Astrocyte (in vitro differentiated cells and primary cell): ENCODE results near the gene PLA2G4F. TPM values are rescaled to one million over a fixed set of nuclear protein-coding genes. Genes with fewer than 3 reads are reported as not detected.

ENCODE experiments used
- DNase-seq: peaks from one replicate; pipeline ENCODE4 v3.0.0-alpha.2; 2010; ENCODE audit warnings: low read depth
- FAIRE-seq: peaks from 2 replicates; lab custom pipeline; 2011; peaks lifted over from hg19 to GRCh38; lab: Jason Lieb, UNC
- H2AFZ ChIP-seq: 2 replicates; pipeline ENCODE4 v1.6.0; 2012; ENCODE audit warnings: low read depth, low read length, inconsistent platforms
- H3K27ac ChIP-seq: 2 replicates; pipeline ENCODE4 v1.5.1; 2011; ENCODE audit warnings: low read depth, low read length, inconsistent platforms
- H3K27me3 ChIP-seq: 2 replicates; pipeline ENCODE4 v1.6.0; 2011; ENCODE audit warnings: low read length, inconsistent platforms; ENCODE audit not compliant: insufficient read depth
- H3K36me3 ChIP-seq: 2 replicates; pipeline ENCODE4 v1.5.1; 2011; ENCODE audit warnings: low read length, inconsistent platforms; ENCODE audit not compliant: insufficient read depth
- H3K4me1 ChIP-seq: 2 replicates; pipeline ENCODE4 v1.5.1; 2011; ENCODE audit warnings: low read length, inconsistent platforms; ENCODE audit not compliant: insufficient read depth
- H3K4me2 ChIP-seq: 2 replicates; pipeline ENCODE4 v1.6.0; 2012; ENCODE audit warnings: low read length, inconsistent platforms
- H3K4me3 ChIP-seq: 2 replicates; pipeline ENCODE4 v1.5.1; 2011; ENCODE audit warnings: low read depth, mild to moderate bottlenecking, low read length, inconsistent platforms; ENCODE audit not compliant: insufficient read depth
- H3K79me2 ChIP-seq: 2 replicates; pipeline ENCODE4 v1.6.0; 2012; ENCODE audit warnings: mild to moderate bottlenecking, low read length, inconsistent platforms; ENCODE audit not compliant: insufficient read depth
- H3K9ac ChIP-seq: 2 replicates; pipeline ENCODE4 v1.6.0; 2012; ENCODE audit warnings: mild to moderate bottlenecking, low read length, inconsistent platforms
- H3K9me3 ChIP-seq: 2 replicates; pipeline ENCODE4 v1.5.1; 2012; ENCODE audit warnings: low read depth, mild to moderate bottlenecking, low read length, inconsistent platforms; ENCODE audit not compliant: insufficient read depth
- H4K20me1 ChIP-seq: 2 replicates; pipeline ENCODE4 v1.6.0; 2012; ENCODE audit warnings: low read length, inconsistent platforms; ENCODE audit not compliant: insufficient read depth
- H3K27ac Mint-ChIP-seq: one replicate; pipeline ENCODE4 v1.8.0; 2021; ENCODE audit warnings: mild to moderate bottlenecking, mixed read lengths; ENCODE audit not compliant: unreplicated experiment
- H3K27me3 Mint-ChIP-seq: one replicate; pipeline ENCODE4 v1.8.0; 2021; ENCODE audit warnings: low read depth, mixed read lengths; ENCODE audit not compliant: unreplicated experiment
- H3K36me3 Mint-ChIP-seq: one replicate; pipeline ENCODE4 v1.8.0; 2021; ENCODE audit warnings: low read depth, mixed read lengths; ENCODE audit not compliant: unreplicated experiment
- H3K4me1 Mint-ChIP-seq: one replicate; pipeline ENCODE4 v1.8.0; 2021; ENCODE audit warnings: low read depth, mixed read lengths; ENCODE audit not compliant: unreplicated experiment
- H3K4me3 Mint-ChIP-seq: one replicate; pipeline ENCODE4 v1.8.0; 2021; ENCODE audit warnings: mild to moderate bottlenecking, moderate library complexity, mixed read lengths; ENCODE audit not compliant: unreplicated experiment
- H3K9me3 Mint-ChIP-seq: one replicate; pipeline ENCODE4 v1.8.0; 2021; ENCODE audit warnings: mild to moderate bottlenecking, mixed read lengths; ENCODE audit not compliant: unreplicated experiment
- EZH2 ChIP-seq: IDR thresholded peaks from 2 replicates; pipeline ENCODE4 v1.6.1; 2012; ENCODE audit warnings: mild to moderate bottlenecking, low read length, inconsistent platforms; ENCODE audit not compliant: insufficient read depth
- total RNA-seq: library from RNA; stranded (reverse); gene quantifications from 2 replicates; pipeline ENCODE4 v1.2.1, GENCODE V29; 2021
- TF ChIP-seq, protein P1 (sequence below): IDR thresholded peaks from 2 replicates; pipeline ENCODE4 v1.5.1; 2011; ENCODE audit warnings: low read depth, mild to moderate bottlenecking, inconsistent platforms, low read length, moderate library complexity; ENCODE audit not compliant: insufficient read depth

PLA2G4F gene
- total RNA-seq, 1 donor from 2014 or later: 0.30 TPM

DNA sequence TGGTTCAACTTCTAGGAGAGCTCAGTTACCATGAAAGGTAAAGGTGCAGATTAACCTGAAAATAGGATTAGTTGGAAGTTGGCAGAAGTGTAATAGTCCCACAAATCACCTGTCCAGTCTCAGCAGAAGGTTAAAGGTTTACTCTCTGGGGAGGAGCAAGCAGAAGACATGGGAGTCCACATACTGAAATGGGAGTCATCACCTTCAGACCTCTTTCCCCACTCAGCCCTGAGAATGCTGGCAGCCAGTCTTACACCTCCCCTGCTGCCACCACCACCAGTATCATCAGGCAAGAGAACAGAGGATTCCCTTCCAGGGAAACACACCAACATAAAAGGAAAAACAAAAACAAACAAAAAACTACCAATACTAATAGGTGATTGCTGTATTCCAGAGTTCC is 48.2 kb downstream of the PLA2G4F start:
- Mint-ChIP-seq H3K27me3 (peaks cover 8% of the 10 kb centered on the region), H3K4me1 (peaks cover 2% of the 10 kb centered on the region), H3K27ac (no peak overlapping the region), H3K9me3 (no peaks in the 10 kb centered on the region), H3K36me3 (no peaks in the 10 kb centered on the region), H3K4me3 (no peak overlapping the region)
- no peak for DNase-seq
- H3K4me1 ChIP-seq: no peaks in the 10 kb centered on the region
- H3K9ac ChIP-seq: no peak overlapping the region
- H3K79me2 ChIP-seq: no peaks in the 10 kb centered on the region
- no peak overlapping the region for H3K4me2 ChIP-seq
- FAIRE-seq: no peak
- no peak overlapping the region for H3K27ac ChIP-seq
- H2AFZ ChIP-seq: no peak overlapping the region
- H3K27me3 ChIP-seq: peaks cover 25% of the 10 kb centered on the region
- no peaks in the 10 kb centered on the region for H4K20me1 ChIP-seq
- no peaks in the 10 kb centered on the region for H3K9me3 ChIP-seq
- H3K4me3 ChIP-seq: no peak overlapping the region
- TF ChIP-seq EZH2: no peak
- TF ChIP-seq, protein P1, sequence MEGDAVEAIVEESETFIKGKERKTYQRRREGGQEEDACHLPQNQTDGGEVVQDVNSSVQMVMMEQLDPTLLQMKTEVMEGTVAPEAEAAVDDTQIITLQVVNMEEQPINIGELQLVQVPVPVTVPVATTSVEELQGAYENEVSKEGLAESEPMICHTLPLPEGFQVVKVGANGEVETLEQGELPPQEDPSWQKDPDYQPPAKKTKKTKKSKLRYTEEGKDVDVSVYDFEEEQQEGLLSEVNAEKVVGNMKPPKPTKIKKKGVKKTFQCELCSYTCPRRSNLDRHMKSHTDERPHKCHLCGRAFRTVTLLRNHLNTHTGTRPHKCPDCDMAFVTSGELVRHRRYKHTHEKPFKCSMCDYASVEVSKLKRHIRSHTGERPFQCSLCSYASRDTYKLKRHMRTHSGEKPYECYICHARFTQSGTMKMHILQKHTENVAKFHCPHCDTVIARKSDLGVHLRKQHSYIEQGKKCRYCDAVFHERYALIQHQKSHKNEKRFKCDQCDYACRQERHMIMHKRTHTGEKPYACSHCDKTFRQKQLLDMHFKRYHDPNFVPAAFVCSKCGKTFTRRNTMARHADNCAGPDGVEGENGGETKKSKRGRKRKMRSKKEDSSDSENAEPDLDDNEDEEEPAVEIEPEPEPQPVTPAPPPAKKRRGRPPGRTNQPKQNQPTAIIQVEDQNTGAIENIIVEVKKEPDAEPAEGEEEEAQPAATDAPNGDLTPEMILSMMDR: no peak
- no peaks in the 10 kb centered on the region for H3K36me3 ChIP-seq

DNA sequence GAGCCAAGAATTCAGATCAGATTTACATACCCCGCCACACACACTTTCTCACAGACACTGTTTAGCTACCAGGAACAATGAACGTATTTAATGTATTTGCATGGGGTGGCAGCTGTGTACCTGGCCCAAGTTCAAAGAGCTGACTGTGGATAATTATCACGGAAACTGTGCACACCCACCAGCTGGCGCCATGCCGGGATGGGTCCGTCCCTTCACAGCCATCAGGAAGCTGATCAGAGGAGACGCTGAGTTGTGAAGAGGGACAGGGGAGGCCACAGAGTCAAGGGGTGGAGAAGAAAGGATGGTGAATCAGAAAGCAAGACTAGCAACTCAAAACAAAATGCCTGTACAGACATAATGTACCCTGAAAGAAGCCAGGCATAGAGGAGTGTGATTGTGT is 49.0 kb downstream of the PLA2G4F start:
- no peak for DNase-seq
- FAIRE-seq: no peak

DNA sequence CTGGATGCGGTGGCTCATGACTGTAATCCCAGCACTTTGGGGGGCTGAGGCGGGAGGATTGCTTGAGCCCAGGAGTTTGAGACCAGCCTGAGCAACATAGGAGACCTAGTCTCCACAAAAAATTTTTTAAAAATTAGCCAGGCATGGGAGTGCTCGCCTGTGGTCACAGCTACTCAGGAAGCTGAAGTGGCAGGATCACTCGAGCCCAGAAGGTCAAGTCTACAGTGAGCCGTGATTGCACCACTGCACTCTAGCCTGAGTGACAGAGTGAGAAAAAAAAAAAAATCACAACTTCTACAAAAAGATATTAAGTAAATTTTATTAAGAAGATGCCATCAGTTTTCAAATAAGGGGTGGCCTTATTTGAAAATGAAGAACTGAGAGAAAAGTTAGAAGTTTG is 50.1 kb downstream of the PLA2G4F start:
- H3K36me3 Mint-ChIP-seq: no peaks in the 10 kb centered on the region
- peaks cover 20% of the 10 kb centered on the region for H3K27me3 ChIP-seq
- H3K27me3 Mint-ChIP-seq: peaks cover 6% of the 10 kb centered on the region
- H3K9me3 Mint-ChIP-seq: no peaks in the 10 kb centered on the region
- H3K79me2 ChIP-seq: no peaks in the 10 kb centered on the region
- H3K9me3 ChIP-seq: no peaks in the 10 kb centered on the region
- no peak overlapping the region for H3K4me2 ChIP-seq
- DNase-seq (no peak), FAIRE-seq (no peak)
- no peaks in the 10 kb centered on the region for H3K4me1 ChIP-seq
- H3K36me3 ChIP-seq: no peaks in the 10 kb centered on the region
- H3K4me1 Mint-ChIP-seq: peaks cover 9% of the 10 kb centered on the region
- H3K4me3 ChIP-seq: no peak overlapping the region
- H2AFZ ChIP-seq: no peak overlapping the region
- H3K27ac Mint-ChIP-seq: no peak overlapping the region
- H3K9ac ChIP-seq: no peak overlapping the region
- H3K27ac ChIP-seq: no peak overlapping the region
- TF ChIP-seq, protein P1: no peak
- no peak for TF ChIP-seq EZH2
- no peaks in the 10 kb centered on the region for H4K20me1 ChIP-seq
- no peak overlapping the region for H3K4me3 Mint-ChIP-seq

More for the DNA sequence above, 49.0 kb downstream of the PLA2G4F start:
- peaks cover 24% of the 10 kb centered on the region for H3K27me3 ChIP-seq
- Mint-ChIP-seq H3K27me3 (peaks cover 6% of the 10 kb centered on the region), H3K4me3 (no peak overlapping the region), H3K4me1 (peaks cover 4% of the 10 kb centered on the region), H3K27ac (no peak overlapping the region), H3K36me3 (no peaks in the 10 kb centered on the region), H3K9me3 (no peaks in the 10 kb centered on the region)
- peak overlapping the region; percentile 23 for H2AFZ ChIP-seq
- H3K79me2 ChIP-seq: no peaks in the 10 kb centered on the region
- no peaks in the 10 kb centered on the region for H3K36me3 ChIP-seq
- TF ChIP-seq, protein P1: no peak
- no peak for TF ChIP-seq EZH2
- no peaks in the 10 kb centered on the region for H4K20me1 ChIP-seq
- H3K4me2 ChIP-seq: peak overlapping the region; percentile 68
- H3K4me1 ChIP-seq: no peaks in the 10 kb centered on the region
- H3K27ac ChIP-seq: no peak overlapping the region
- H3K9ac ChIP-seq: no peak overlapping the region
- H3K4me3 ChIP-seq: no peak overlapping the region
- no peaks in the 10 kb centered on the region for H3K9me3 ChIP-seq
